OCI-LY3 (cell line): ENCODE results near the gene DYRK1A.

Experiments used
- EZH2phosphoT487 ChIP-seq: fragments of 200-600 bp; shearing (Covaris generic); IDR thresholded peaks from 2 replicates; pipeline ENCODE4 v1.6.1; 2018; ENCODE audit warnings: antibody characterized with exemption, mixed run types, low read depth
- TF ChIP-seq, protein P1 (sequence below): fragments of 200-600, 300-600 bp; sonication (generic); IDR thresholded peaks from 2 replicates; pipeline ENCODE4 v1.5.1; 2014; ENCODE audit warnings: antibody characterized with exemption, low read length, low read depth

DNA sequence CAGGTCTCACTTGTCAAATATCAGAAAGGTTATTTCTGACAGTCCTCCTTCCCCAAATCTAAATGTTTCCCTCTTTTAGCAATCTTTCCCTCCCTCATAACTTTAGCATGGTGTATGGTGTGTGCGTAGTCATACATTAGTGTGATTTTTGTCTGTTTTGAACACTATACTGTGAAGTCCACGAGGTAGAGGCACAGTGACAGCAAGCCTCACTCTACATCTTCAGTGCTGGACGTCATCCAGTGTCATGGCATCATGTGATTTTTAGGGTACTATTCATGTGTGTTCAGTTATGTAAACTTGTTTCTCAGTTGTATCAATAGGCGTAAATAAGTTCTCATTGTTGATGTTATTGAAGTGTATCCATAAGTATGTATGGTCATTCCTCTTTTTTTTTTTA is 39.1 kb downstream of the DYRK1A start:
- TF ChIP-seq, protein P1, sequence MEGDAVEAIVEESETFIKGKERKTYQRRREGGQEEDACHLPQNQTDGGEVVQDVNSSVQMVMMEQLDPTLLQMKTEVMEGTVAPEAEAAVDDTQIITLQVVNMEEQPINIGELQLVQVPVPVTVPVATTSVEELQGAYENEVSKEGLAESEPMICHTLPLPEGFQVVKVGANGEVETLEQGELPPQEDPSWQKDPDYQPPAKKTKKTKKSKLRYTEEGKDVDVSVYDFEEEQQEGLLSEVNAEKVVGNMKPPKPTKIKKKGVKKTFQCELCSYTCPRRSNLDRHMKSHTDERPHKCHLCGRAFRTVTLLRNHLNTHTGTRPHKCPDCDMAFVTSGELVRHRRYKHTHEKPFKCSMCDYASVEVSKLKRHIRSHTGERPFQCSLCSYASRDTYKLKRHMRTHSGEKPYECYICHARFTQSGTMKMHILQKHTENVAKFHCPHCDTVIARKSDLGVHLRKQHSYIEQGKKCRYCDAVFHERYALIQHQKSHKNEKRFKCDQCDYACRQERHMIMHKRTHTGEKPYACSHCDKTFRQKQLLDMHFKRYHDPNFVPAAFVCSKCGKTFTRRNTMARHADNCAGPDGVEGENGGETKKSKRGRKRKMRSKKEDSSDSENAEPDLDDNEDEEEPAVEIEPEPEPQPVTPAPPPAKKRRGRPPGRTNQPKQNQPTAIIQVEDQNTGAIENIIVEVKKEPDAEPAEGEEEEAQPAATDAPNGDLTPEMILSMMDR = no peak
- TF ChIP-seq EZH2phosphoT487 = no peak
